ENCODE data around the gene LHFPL3. TPM values are rescaled to one million over a fixed set of nuclear protein-coding genes. Genes with fewer than 3 reads are reported as not detected.

Gene LHFPL3
- total RNA-seq, 1 donor from 2014 or later: 0.30 TPM

DNA sequence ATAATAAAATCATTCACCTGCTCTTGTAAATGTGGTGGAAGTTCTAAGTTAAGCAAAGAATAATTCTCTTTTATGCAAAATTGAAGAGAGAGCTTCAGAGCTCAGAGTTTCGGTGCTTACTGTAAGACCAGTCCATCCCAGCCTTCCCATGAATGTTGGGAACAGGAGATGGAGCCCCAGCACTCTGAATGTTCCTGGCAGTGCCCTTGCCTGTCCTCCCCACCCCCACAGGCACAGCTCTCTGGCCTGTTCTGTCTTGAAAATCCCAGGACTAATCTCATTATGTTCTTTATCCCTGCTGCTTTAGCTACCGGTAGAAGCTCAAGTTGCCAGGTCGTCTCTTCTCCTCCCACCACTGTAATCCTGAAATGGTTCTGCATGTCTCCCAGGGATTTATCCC, 29.1 kb upstream of the LHFPL3 start:
- no peaks in the 10 kb centered on the region for H3K27me3 ChIP-seq
- H3K4me1 ChIP-seq: no peaks in the 10 kb centered on the region
- H3K27ac Mint-ChIP-seq: peak overlapping the region; percentile 57
- H3K27ac ChIP-seq: no peak overlapping the region
- H2AFZ ChIP-seq (replicated peaks): no peak overlapping the region
- no peak overlapping the region for H3K4me3 Mint-ChIP-seq
- H3K27me3 Mint-ChIP-seq (ENCODE audit: insufficient read depth, low read depth): no peaks in the 10 kb centered on the region
- H3K36me3 Mint-ChIP-seq: no peaks in the 10 kb centered on the region
- H3K79me2 ChIP-seq (ENCODE audit: low read depth): no peaks in the 10 kb centered on the region
- DNase-seq (ENCODE audit: low spot score): peak; percentile 4
- TF ChIP-seq EZH2phosphoT487 (IDR thresholded peaks at IDR 0.05) (no peak), EZH2 (IDR thresholded peaks at IDR 0.05) (no peak)
- TF ChIP-seq, protein P1, sequence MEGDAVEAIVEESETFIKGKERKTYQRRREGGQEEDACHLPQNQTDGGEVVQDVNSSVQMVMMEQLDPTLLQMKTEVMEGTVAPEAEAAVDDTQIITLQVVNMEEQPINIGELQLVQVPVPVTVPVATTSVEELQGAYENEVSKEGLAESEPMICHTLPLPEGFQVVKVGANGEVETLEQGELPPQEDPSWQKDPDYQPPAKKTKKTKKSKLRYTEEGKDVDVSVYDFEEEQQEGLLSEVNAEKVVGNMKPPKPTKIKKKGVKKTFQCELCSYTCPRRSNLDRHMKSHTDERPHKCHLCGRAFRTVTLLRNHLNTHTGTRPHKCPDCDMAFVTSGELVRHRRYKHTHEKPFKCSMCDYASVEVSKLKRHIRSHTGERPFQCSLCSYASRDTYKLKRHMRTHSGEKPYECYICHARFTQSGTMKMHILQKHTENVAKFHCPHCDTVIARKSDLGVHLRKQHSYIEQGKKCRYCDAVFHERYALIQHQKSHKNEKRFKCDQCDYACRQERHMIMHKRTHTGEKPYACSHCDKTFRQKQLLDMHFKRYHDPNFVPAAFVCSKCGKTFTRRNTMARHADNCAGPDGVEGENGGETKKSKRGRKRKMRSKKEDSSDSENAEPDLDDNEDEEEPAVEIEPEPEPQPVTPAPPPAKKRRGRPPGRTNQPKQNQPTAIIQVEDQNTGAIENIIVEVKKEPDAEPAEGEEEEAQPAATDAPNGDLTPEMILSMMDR (IDR thresholded peaks at IDR 0.05): no peak
- no peaks in the 10 kb centered on the region for H3K36me3 ChIP-seq
- peaks cover 2% of the 10 kb centered on the region for H3K9me3 ChIP-seq (ENCODE audit: low read depth)
- H3K9me3 Mint-ChIP-seq: peaks cover 3% of the 10 kb centered on the region
- H3K4me1 Mint-ChIP-seq: peaks cover 16% of the 10 kb centered on the region
- H3F3A ChIP-seq (ENCODE audit: low read depth): no peaks in the 10 kb centered on the region
- H3K4me2 ChIP-seq: no peak overlapping the region
- H4K20me1 ChIP-seq (ENCODE audit: low read depth): no peaks in the 10 kb centered on the region
- H3K4me3 ChIP-seq: no peak overlapping the region
- no peak overlapping the region for H3K9ac ChIP-seq

DNA sequence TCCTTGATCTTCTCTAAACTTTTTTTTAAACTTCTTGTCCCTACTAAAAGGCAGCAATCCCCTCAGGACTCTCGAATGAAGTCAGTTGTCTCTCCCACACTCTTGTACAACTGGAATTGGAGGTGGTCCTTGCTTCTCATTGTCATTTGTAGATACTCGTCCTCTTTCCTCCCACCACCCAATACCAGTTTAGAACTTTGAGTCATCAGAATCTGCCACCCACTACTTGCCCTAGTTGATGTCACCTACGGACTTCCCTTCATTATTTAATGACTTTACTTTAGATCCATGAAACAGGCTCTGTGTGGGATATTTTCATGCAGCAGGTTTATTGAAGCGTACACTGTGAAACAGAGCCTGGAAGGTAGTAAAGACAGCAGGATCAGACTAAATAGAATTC, 28.6 kb upstream of the LHFPL3 start:
- H3F3A ChIP-seq (ENCODE audit: low read depth): no peaks in the 10 kb centered on the region
- no peaks in the 10 kb centered on the region for H3K79me2 ChIP-seq (ENCODE audit: low read depth)
- H3K27ac ChIP-seq: no peak overlapping the region
- TF ChIP-seq EZH2phosphoT487 (IDR thresholded peaks at IDR 0.05) (no peak), EZH2 (IDR thresholded peaks at IDR 0.05) (no peak)
- TF ChIP-seq, protein P1 (IDR thresholded peaks at IDR 0.05): no peak
- no peaks in the 10 kb centered on the region for H3K27me3 Mint-ChIP-seq (ENCODE audit: insufficient read depth, low read depth)
- H3K9ac ChIP-seq: no peak overlapping the region
- H3K4me1 ChIP-seq: no peaks in the 10 kb centered on the region
- DNase-seq (ENCODE audit: low spot score): no peak
- H3K4me3 Mint-ChIP-seq: no peak overlapping the region
- no peaks in the 10 kb centered on the region for H3K27me3 ChIP-seq
- H4K20me1 ChIP-seq (ENCODE audit: low read depth): no peaks in the 10 kb centered on the region
- peaks cover 3% of the 10 kb centered on the region for H3K9me3 Mint-ChIP-seq
- H3K4me3 ChIP-seq: no peak overlapping the region
- no peaks in the 10 kb centered on the region for H3K36me3 ChIP-seq
- no peaks in the 10 kb centered on the region for H3K36me3 Mint-ChIP-seq
- peaks cover 2% of the 10 kb centered on the region for H3K9me3 ChIP-seq (ENCODE audit: low read depth)
- no peak overlapping the region for H3K4me2 ChIP-seq
- peak overlapping the region; percentile 57 for H3K27ac Mint-ChIP-seq
- peaks cover 16% of the 10 kb centered on the region for H3K4me1 Mint-ChIP-seq
- no peak overlapping the region for H2AFZ ChIP-seq (replicated peaks)

DNA sequence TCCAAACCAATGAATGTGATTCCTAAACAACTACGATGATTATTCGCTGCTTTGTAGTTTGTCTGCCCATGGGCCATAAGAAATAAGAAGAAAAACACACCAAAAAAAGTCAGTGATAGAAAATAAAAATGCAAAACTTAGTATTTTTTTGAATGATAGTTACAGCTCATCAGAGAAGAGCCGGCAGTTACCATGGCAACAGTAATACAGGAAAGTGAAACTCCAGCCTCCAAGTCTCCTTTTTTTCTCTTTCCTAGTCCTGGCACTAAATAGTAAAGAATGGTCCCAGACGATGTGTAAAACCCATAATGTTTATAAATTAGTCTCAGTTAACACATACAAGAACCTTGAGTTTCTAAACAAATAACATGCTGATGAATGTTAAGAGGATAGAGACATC, 21.6 kb upstream of the LHFPL3 start:
- Histone ChIP-seq H3K79me2 (ENCODE audit: low read depth) (no peaks in the 10 kb centered on the region), H3F3A (ENCODE audit: low read depth) (no peaks in the 10 kb centered on the region), H4K20me1 (ENCODE audit: low read depth) (no peaks in the 10 kb centered on the region), H2AFZ (replicated peaks) (no peak overlapping the region), H3K4me2 (no peak overlapping the region), H3K27ac (no peak overlapping the region), H3K9me3 (ENCODE audit: low read depth) (no peaks in the 10 kb centered on the region), H3K27me3 (no peaks in the 10 kb centered on the region), H3K36me3 (no peaks in the 10 kb centered on the region), H3K9ac (no peak overlapping the region), H3K4me1 (no peaks in the 10 kb centered on the region), H3K4me3 (no peak overlapping the region)
- TF ChIP-seq EZH2 (IDR thresholded peaks at IDR 0.05) (no peak), EZH2phosphoT487 (IDR thresholded peaks at IDR 0.05) (no peak)
- Mint-ChIP-seq H3K36me3 (no peaks in the 10 kb centered on the region), H3K27me3 (ENCODE audit: insufficient read depth, low read depth) (no peaks in the 10 kb centered on the region), H3K9me3 (no peaks in the 10 kb centered on the region), H3K27ac (no peak overlapping the region), H3K4me3 (no peak overlapping the region), H3K4me1 (no peaks in the 10 kb centered on the region)
- no peak for DNase-seq (ENCODE audit: low spot score)

DNA sequence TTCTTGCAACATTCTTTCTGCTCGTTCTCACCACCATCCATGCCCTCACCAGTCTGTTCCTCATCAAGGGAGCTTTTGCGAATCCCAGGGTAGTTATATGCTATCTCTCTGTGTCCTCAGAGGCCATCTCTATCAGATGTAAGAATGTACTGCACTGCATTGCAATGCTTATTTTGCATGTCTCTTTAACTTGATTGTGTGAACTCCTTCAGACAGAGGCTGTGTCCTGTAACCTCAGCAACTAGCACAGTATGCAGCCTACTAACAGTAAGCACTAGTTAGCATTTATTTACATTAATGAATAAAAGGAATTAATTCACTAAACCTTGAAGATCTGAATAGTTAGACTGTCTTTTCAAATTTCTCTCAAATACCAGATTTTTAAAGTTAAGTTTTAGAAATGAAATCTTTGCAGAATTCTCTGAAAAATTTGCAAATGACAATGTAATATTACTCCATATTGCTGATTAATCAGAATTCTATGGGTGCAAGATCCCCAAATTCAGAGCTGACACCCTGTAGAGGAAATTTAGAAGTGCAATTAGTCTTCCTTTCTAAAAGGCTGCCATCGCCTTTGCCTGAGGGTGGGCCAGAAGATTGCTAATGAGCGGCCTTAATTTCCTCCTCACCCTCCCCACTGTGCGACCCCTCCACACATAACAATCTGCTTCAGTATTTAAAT, 10.3 kb upstream of the LHFPL3 start:
- H3F3A ChIP-seq (ENCODE audit: low read depth): no peaks in the 10 kb centered on the region
- H3K4me1 ChIP-seq: no peaks in the 10 kb centered on the region
- Mint-ChIP-seq H3K27me3 (ENCODE audit: insufficient read depth, low read depth) (peaks cover 2% of the 10 kb centered on the region), H3K9me3 (peaks cover 19% of the 10 kb centered on the region), H3K27ac (no peak overlapping the region), H3K4me3 (no peak overlapping the region), H3K4me1 (no peaks in the 10 kb centered on the region), H3K36me3 (no peaks in the 10 kb centered on the region)
- H4K20me1 ChIP-seq (ENCODE audit: low read depth): no peaks in the 10 kb centered on the region
- peaks cover 6% of the 10 kb centered on the region for H3K9me3 ChIP-seq (ENCODE audit: low read depth)
- no peaks in the 10 kb centered on the region for H3K27me3 ChIP-seq
- no peak overlapping the region for H3K9ac ChIP-seq
- H3K27ac ChIP-seq: no peak overlapping the region
- H3K79me2 ChIP-seq (ENCODE audit: low read depth): no peaks in the 10 kb centered on the region
- TF ChIP-seq EZH2 (IDR thresholded peaks at IDR 0.05): no peak
- TF ChIP-seq, protein P1 (IDR thresholded peaks at IDR 0.05): no peak
- TF ChIP-seq EZH2phosphoT487 (IDR thresholded peaks at IDR 0.05): no peak
- H3K4me2 ChIP-seq: no peak overlapping the region
- no peak overlapping the region for H2AFZ ChIP-seq (replicated peaks)
- DNase-seq (ENCODE audit: low spot score): no peak
- no peak overlapping the region for H3K4me3 ChIP-seq
- H3K36me3 ChIP-seq: no peaks in the 10 kb centered on the region
